ENCODE measurements around the gene LCA5.
"Not testable (repeated sequence)": the region's sequence is repeated elsewhere in the genome, so short reads cannot be mapped to it uniquely, and the experiment has no call there.

The LCA5 gene

GRCh38 chr6:79463621-79464050, 73.6 kb downstream of the LCA5 start:
- no peak for DNase-seq

GRCh38 chr6:79461205-79461604, 76.0 kb downstream of the LCA5 start:
- no peak for DNase-seq

GRCh38 chr6:79455446-79455845, 81.8 kb downstream of the LCA5 start:
- no peak for DNase-seq

GRCh38 chr6:79453558-79454042, 83.6 kb downstream of the LCA5 start:
- DNase-seq: no peak

GRCh38 chr6:79450984-79451383, 86.2 kb downstream of the LCA5 start:
- no peak for DNase-seq

GRCh38 chr6:79446006-79446405, 91.2 kb downstream of the LCA5 start:
- DNase-seq: no peak

- DNase-seq: not testable (repeated sequence)
These were observed 93.4 kb downstream of the LCA5 start for GRCh38 chr6:79443876-79444275.

GRCh38 chr6:79441192-79441591, 96.0 kb downstream of the LCA5 start:
- no peak for DNase-seq

- no peak for DNase-seq
These were observed 96.6 kb downstream of the LCA5 start for GRCh38 chr6:79440598-79440997.

- DNase-seq: no peak
These were observed 99.2 kb downstream of the LCA5 start for GRCh38 chr6:79438030-79438429.

GRCh38 chr6:79436241-79436640, 101.0 kb downstream of the LCA5 start:
- DNase-seq: no peak

- DNase-seq: no peak
These were observed 101.5 kb downstream of the LCA5 start for GRCh38 chr6:79435746-79436145.
